HG03521 (cell line): ENCODE results near the gene PPP2R5E.

Experiments
- ATAC-seq: cut with Tn5 transposase; IDR thresholded peaks from one replicate; pipeline ENCODE4 v1.9.1; 2021; ENCODE audit warnings: mild to moderate bottlenecking, moderate library complexity; ENCODE audit not compliant: unreplicated experiment

Gene PPP2R5E

GRCh38 chr14:63435838-63436237 is 107.3 kb downstream of the PPP2R5E start:
- no peak for ATAC-seq

- no peak for ATAC-seq
These were observed 108.0 kb downstream of the PPP2R5E start for GRCh38 chr14:63435204-63435603.

- ATAC-seq, result no peak
These were observed 110.2 kb downstream of the PPP2R5E start for GRCh38 chr14:63432888-63433552.

- ATAC-seq, result no peak
These were observed 110.9 kb downstream of the PPP2R5E start for GRCh38 chr14:63432228-63432627.

GRCh38 chr14:63431466-63431865 is 111.7 kb downstream of the PPP2R5E start:
- no peak for ATAC-seq

- no peak for ATAC-seq
These were observed 114.7 kb downstream of the PPP2R5E start for GRCh38 chr14:63428486-63428885.

- ATAC-seq, result no peak
These were observed 116.3 kb downstream of the PPP2R5E start for GRCh38 chr14:63426838-63427352.

GRCh38 chr14:63423889-63424288 is 119.3 kb downstream of the PPP2R5E start:
- no peak for ATAC-seq

- ATAC-seq, result no peak
These were observed 119.8 kb downstream of the PPP2R5E start for GRCh38 chr14:63423381-63423780.

GRCh38 chr14:63421919-63422318 is 121.3 kb downstream of the PPP2R5E start:
- no peak for ATAC-seq

- ATAC-seq, result no peak
These were observed 122.0 kb downstream of the PPP2R5E start for GRCh38 chr14:63421226-63421625.

GRCh38 chr14:63418020-63418419 is 125.2 kb downstream of the PPP2R5E start:
- ATAC-seq, result no peak

- ATAC-seq, result no peak
These were observed 130.2 kb downstream of the PPP2R5E start for GRCh38 chr14:63413009-63413408.

- ATAC-seq, result no peak
These were observed 136.8 kb downstream of the PPP2R5E start for GRCh38 chr14:63406333-63406732.

GRCh38 chr14:63405715-63406114 is 137.5 kb downstream of the PPP2R5E start:
- ATAC-seq, result no peak

GRCh38 chr14:63404906-63405305 is 138.3 kb downstream of the PPP2R5E start:
- ATAC-seq, result no peak

GRCh38 chr14:63401646-63402045 is 141.5 kb downstream of the PPP2R5E start:
- no peak for ATAC-seq

GRCh38 chr14:63398952-63399351 is 144.2 kb downstream of the PPP2R5E start:
- ATAC-seq, result no peak

- ATAC-seq, result no peak
These were observed 148.3 kb downstream of the PPP2R5E start for GRCh38 chr14:63394841-63395240.

- ATAC-seq, result no peak
These were observed 148.7 kb downstream of the PPP2R5E start for GRCh38 chr14:63394432-63394831.

- ATAC-seq, result no peak
These were observed 150.2 kb downstream of the PPP2R5E start for GRCh38 chr14:63393012-63393411.

GRCh38 chr14:63392236-63392635 is 150.9 kb downstream of the PPP2R5E start:
- no peak for ATAC-seq
